KBM-7 (cell line): ENCODE results near the gene PPHLN1.
A peak's percentile ranks its signal among the peaks of the same experiment; 100 is the strongest.
"Not testable (repeated sequence)": the region's sequence is repeated elsewhere in the genome, so short reads cannot be mapped to it uniquely, and the experiment has no call there.

Experiments used
- DNase-seq: peaks from one replicate; pipeline ENCODE4 v3.0.0-alpha.2; 2015
- in situ Hi-C: fragments of 300-500 bp; cut with MboI; formaldehyde crosslinking; loops from 2 replicates; pipeline ENCODE4 v1.14.3; 2020; ENCODE audit warnings: low sequenced_read_pairs, low pct_unique_long_range_greater_than_20kb, mixed read lengths

The PPHLN1 gene

DNA sequence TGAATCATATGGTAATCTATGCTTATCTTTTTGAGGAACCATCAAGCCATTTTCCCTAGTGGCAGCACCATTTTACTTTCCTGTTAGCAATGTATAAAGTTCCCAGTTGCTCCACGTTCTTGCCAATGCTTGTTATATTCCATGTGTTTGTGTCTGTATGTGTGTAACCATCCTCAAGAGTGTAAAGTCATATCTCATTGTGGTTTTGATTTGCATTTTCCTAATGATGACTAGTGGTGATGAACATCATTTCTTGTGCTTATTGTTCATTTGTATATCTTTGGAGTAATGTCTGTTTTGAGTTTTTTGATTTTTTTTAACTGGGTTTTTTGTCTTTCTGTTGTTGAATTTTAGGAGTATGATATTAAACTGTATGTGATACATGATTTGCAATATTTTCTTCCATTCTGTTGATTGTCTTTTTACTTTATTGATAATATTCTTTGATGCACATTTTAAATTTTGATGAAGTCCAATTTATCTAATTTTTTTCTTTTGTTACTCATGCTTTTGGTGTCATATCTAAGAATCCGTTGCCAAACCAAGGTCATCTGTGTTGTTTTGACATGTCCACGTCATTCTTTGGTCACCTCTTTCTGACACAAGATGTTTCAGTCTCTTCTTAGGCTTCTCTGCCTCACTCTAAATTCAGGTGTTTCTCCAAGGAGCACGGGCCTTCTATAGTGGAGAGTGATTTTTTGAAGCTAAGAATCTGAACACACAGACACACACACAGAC is 36.1 kb downstream of the PPHLN1 start:
- no peak for DNase-seq
- in situ Hi-C loops = loop anchor here (25.0 kb wide), 1 partner anchor 225 kb away; the partner anchor contains the start of gene GXYLT1

DNA sequence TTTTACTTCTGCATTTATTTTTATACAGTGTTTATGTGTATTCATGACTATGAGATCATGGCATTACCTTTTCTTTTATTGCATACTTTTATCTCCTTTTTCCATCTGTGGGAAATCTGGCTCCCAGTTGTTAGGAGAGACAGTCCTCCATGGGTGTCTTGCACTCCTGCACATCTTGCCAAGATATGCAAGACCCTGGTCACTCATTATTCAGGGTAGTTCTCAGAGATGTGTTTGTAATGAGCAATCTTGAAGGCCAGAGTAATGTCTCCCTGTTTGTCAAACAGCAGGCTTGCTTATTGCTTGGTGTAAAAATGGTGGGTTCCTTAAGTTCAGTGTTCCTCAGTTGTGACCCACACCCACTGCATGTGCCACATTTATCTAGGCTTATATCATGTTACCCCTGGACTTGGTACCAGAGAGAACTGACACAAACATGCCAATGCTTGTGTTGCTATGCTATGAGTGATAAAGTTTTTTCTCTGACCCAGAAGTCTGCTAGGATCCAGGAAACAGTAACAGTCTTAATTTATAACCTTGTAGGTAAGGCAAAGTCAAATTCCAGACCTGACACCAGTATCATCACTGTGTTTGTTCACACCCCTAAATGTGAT is 36.8 kb downstream of the PPHLN1 start:
- in situ Hi-C loops = loop anchor here (25.0 kb wide), 1 partner anchor 225 kb away; the partner anchor contains the start of gene GXYLT1

DNA sequence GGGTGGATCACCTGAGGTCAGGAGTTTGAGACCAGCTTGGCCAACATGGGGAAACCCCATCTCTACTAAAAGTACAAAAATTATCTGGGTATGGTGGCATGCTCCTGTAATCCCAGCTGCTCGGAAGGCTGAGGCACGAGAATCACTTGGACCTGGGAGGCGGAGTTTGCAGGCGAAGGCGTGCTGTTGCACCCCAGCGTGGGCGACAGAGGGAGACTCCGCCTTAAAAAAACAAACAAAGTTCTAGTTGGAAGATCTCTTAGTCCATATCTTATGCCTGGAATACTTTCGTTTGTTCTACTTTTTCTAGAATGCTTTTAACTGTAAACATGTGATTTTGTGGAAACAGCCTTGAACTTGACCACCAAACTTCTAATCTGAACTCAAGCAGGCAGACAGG is 38.7 kb downstream of the PPHLN1 start:
- DNase-seq = no peak
- in situ Hi-C loops = loop anchor here (25.0 kb wide), 1 partner anchor 227 kb away; the partner anchor contains the start of gene GXYLT1

More for the DNA sequence above, 36.8 kb downstream of the PPHLN1 start:
- DNase-seq = no peak

DNA sequence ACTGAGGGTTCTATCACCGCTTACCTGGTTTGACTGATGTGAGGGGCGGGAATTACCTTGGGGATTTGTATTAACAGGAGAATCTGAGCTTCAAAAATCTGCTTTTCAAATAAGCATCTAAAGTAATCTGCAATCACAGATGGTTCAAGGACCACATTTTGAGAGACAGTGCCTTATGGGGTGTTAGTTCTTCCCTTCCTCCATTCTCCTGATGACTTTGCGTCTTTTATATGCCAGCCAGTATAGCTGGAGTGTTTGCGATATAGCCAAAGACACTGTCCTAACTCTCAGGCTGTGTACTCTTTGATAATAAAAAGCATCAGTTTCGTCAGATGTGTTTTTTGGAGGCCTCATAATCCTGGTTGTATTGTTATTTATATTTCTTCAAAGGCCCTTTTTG is 39.5 kb downstream of the PPHLN1 start:
- DNase-seq = no peak
- in situ Hi-C loops = loop anchor here (25.0 kb wide), 1 partner anchor 228 kb away; the partner anchor contains the start of gene GXYLT1

DNA sequence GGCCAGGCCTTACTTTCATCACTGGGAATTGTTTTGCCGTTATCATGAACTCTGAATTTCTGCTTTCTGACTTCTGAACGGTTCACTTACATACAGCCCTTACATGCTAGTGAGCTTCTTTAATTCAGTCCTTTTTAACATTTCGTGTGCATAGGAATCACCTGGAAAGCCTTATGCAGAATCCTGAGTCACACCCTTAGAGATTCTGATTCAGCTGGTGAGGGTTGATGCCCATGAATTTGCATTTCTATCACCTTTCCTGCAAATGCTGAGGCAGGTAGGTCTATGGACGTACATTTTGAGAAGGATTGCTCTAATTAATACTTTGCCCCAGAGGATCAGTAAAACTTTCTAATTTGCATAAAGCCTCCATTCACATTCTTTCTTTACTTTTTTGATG is 44.0 kb downstream of the PPHLN1 start:
- DNase-seq = no peak
- in situ Hi-C loops = loop anchor here (25.0 kb wide), 1 partner anchor 233 kb away; the partner anchor contains the start of gene GXYLT1

DNA sequence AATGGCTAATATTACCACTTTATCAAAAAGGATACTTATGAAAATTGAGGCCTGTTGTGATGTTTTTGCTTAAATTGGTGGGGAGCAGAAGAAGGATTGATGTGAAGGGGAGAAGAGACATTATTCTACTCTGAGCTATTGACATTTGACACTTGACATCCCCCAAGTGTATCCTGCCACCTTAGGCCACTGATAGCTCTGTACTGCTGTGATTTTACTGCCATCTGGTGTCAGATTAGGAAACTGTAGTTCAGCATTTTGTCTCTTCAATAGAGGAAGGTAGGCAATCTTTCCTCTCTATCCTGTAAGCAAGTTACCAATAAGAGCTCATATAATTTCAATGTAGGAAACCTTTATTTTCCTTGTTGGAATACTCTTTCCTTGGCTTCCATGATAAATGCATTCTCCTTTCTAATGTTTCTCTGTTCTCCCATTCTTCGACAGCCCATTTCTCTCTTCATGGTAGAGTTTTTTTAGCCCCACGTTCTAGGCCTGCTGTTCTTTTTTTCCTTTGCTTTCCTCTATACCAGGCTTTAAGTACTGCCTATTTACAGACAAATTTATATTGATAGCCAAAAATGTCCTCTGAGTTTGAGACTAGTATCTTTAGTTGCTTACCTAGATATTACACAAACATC is 46.3 kb downstream of the PPHLN1 start:
- in situ Hi-C loops = loop anchor here (25.0 kb wide), 1 partner anchor 235 kb away; the partner anchor contains the start of gene GXYLT1
- peak; percentile 83 for DNase-seq

DNA sequence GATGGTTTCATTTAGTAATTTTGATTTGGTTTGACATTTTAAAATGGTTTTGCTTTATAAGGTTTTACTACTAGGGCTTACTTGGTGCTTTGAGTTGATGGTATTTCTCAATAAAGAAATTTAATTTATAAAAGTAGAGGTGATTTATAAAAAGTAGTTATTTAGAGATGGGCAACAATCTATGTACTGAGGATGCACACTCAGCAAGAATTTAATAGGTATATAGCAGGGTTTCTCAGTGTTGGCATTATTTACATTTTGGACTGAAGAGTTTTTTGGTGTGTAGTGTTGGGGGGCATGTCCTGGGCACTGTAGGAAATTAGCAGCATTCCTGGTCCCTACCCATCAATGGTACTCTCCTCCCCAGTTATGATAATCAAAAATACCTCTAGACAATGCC is 47.7 kb downstream of the PPHLN1 start:
- DNase-seq = no peak
- in situ Hi-C loops = loop anchor here (25.0 kb wide), 1 partner anchor 236 kb away; the partner anchor contains the start of gene GXYLT1

DNA sequence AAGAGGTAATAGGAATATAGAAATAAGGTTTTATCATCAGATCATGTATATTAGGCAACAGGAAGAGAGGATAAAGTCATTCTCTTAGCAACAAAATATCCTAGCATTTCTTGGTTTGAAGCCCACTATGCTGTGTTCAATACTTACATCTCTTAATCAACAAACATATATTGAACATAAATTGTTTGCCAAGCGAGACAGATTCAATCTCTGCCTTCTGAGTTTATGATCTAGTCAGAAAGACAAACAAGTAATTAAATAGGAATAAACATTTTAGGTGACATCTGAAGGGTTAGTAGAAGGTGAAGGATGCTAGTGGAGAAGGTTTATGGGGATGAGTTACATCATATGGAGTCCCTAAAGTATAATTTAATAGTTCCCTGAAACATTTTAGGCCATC is 54.8 kb downstream of the PPHLN1 start:
- DNase-seq = no peak
- in situ Hi-C loops = no loop called here

DNA sequence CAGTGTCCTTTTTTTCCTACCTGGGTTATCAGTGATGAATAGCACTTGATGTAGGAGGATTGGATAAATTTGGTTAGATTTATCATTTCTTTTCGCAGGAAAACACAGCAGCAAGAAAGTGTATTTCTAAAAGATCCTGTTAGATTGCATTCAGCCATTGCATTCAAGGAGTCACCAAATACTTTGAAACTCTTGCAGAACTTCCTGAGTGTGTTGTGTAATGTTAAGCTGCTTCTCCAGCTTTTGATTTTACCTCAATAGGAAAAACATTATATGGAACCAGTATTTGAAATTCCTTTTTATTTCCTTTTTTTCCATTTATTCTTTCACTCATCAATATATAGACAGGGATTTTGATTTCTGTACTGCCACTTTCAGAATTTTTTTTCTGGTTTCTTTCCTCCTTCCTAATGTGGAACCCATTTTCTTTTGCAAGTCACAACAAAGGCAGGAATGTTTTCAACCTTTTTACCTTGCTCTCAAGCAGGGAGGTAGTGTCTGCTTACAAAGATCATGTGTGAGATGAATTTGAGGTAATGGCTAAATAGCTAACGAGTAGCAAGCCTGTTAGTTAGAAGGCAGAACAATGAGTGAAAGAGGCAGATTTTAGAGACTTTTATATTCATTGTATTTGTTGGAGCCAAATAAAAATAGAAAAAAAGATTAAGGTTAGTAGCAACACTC is 56.2 kb downstream of the PPHLN1 start:
- no peak for DNase-seq
- in situ Hi-C loops = no loop called here

DNA sequence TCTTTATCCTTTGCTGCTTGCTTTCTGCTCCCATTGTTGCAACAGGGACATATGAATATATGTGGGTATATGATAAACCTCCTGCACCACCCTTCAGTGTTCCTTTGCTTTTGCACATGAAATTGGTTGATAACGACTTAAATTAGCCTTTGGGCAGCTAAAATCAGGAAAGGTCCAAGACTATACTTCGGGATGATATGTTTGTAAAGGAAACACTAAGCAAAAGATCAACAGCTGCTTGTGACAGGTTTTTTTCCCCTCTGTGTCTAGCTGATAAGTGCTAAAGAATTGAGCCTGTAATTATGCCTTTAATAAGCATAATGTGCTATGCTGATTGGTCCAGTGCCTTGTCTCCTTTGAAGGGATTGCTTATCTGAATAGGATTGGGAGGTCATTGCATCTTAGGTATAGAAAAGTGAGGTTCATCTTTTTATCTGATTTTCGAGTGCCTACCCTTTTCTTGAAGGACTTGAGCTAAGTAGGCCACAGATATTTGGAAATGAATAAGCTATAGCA is 59.4 kb downstream of the PPHLN1 start:
- in situ Hi-C loops = no loop called here
- DNase-seq = no peak

DNA sequence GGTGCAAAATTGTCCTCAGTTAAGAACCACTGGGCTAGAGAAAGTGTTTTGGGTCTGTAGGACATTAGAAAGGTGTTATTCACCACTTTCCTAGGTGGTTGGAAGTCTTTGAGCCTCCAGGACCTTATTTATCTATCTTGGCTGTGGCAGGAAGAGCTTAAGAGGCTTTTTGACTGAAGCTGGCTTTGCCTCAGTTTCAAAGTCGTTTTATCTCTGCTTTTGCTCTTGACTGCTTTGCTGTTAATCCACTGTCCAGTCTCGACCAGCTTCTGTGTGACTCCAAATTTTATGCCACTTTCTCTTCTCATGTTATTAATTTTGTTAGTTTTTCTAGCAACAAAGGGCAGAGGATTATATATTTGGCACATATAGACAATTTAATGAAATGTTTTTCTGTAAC is 60.3 kb downstream of the PPHLN1 start:
- in situ Hi-C loops = no loop called here

DNA sequence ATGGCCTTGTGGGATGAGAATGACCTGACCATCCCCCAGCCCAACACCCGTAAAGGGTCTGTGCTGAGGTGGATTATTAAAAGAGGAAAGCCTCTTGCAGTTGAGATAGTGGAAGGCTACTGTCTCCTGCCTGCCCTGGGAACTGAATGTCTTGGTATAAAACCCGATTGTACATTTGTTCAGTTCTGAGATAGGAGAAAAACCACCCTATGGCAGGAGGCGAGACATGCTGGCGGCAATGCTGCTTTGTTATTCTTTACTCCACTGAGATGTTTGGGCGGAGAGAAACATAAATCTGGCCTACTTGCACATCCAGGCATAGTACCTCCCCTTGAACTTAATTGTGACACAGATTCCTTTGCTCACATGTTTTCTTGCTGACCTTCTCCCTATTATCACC is 62.1 kb downstream of the PPHLN1 start:
- in situ Hi-C loops, DNase-seq: not testable (repeated sequence)

More for the DNA sequence above, 60.3 kb downstream of the PPHLN1 start:
- DNase-seq = no peak

DNA sequence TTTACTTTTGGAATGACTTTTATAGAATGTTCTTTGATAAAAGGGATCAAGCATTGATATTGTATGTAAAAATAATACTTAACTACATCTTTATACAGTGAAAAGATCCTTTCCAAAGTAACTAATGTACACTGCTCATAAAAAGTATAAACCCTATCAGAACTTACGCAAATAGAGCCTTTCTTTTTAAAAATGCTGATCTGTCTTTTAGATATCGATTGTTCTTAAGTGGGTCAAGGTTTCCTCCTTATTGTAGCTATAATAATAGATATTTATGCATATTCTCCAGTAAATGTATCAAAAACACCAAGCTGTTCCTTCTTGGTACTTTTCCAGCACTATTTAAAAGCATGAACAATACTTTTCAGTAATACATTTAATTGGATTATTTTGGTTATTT is 68.5 kb downstream of the PPHLN1 start:
- in situ Hi-C loops = no loop called here
- no peak for DNase-seq

DNA sequence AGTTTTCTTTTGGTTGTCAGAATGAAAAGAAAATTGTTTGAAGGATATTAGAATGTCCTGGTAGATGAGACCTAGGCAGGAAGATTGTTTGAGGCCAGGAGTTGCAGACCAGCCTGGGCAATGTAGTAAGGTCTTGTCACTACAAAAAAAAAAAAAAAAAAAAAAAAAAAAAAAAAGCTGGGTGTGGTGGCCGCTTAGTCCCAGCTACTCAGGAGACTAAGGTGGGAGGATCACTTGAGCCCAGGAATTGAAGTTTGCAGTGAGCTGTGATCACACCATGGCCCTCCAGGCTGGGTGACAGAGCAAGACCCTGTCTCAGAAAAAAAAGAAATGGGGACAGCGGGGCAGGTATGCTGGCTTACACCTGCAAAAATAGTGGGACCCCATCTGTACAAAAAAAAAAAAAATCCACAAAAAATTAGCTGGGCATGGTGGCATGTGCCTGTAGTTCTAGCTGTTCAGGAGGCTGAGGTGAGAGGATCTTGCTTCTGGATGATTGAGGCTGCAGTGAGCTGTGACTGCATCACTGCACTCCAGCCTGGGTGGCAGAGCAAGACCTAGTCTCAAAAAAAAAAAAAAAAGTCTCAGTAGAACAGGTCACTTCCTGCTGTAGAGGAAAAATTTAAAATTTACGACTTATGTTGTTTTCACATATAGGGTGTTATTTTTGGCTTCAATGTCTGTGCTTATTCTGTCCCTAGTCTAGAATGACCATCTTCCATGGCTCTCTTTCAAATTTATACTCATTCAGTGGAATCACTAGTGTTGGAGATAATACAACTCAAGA is 70.7 kb downstream of the PPHLN1 start:
- in situ Hi-C loops = no loop called here
- peak; percentile 11 for DNase-seq

DNA sequence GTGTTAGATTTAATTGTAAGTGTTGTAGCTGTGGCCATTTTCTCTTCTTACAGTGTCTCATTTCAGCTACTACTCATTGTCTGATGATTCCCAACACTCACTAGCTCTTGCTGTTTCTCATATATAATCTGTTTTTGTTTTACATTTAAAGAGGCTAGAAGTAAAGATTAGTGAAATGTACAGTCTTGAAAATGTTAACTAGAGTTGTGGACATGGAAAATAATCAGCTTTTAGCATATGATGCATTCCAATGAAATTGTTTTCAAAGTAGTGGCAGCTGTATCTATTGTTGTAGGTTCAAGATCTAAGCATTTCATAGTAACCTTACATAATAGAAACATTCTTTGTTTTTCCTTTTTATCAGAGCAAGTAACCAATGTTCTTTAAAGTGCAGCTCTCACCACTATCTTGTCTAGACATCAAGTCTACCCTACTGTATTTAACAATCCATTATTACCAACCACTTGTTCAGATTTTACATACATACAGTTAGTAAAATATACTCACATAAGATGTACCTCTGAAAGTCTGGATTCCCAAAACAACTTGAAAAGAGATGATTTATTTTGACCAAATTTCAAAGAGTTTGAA is 76.9 kb downstream of the PPHLN1 start:
- no peak for DNase-seq
- in situ Hi-C loops = no loop called here

DNA sequence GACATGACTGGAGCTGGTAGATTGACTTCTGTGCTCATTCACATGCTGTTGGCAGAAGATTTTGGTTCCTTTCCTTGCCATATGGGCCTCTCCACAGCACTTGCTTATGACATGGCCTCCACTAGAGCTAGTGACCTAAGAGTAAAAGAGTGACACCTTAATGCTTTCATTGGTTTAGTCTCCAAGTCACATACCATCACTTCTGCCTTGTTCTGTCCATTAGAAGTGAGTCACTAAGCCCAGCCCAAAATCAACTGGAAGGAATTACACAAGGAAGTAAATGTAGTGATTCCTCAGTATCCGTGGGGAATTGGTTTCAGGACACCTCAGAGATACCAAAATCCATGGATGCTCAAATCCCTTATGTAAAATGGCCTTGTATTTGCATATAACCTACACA is 81.3 kb downstream of the PPHLN1 start:
- no peak for DNase-seq
- in situ Hi-C loops = no loop called here

DNA sequence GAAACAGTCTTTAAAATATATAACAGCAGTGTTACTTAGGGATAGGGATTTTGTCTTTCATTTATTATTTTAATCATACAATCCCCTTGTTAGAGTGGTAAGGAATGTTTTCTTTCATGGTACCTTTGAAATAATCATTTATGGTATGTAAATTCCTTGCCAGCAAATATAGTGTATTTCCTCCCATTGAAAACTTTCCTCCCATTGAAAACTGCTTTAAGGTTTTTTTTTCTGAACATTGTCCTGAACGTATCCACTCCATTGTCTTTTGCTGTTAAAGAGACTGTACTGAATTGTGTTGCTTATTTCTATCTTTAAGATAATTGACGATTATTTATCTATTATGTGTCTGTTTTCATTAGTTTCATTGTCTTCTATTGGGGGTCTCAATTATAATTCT is 83.5 kb downstream of the PPHLN1 start:
- in situ Hi-C loops = no loop called here
- no peak for DNase-seq

DNA sequence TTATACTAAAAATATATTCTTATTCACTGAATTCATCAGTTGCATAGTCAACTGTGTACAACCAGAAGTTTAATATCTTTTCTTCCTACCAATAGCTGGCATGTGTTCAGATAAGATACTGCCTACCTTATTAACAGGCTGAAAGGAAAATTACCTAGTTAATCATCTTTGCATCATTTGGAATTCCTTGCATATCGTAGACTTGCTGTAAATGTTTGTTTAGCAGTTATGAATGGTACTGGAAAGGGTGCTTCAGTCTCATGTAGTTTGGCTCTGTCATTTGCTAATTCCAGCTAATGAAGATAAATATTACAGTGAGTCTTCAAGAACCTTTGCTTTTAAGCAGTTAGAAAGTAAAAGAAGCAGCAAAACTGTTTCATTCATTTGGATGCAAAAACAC is 84.4 kb downstream of the PPHLN1 start:
- DNase-seq = no peak
- in situ Hi-C loops = no loop called here
